ENCODE results near the gene CLHC1. TPM values are rescaled to one million over a fixed set of nuclear protein-coding genes. Genes with fewer than 3 reads are reported as not detected.

The CLHC1 gene
- total RNA-seq, 1 donor from 2014 or later, result 24.6 TPM

DNA sequence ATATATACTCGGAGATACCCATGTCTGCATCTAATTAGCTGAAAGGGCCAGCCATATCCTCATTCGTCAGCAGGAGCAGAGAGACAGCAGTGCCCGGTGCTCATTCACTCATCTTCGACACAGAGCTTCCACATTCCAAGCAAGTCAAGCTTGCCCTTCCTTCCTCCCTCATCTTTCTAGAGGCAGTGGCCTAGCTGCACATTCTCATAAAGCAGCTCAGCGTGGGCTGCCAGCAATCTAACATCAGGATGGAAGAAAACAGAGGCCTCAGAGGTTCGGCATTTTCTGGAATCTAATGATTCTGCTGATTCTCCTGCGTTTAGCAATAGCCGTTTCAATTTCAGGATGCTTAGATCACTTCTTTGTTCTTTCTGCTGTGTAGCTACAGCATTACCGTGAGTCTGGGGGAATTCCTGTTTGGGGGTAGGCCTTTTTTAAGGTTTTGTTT, 68.8 kb downstream of the CLHC1 start:
- TF ChIP-seq, protein P1, sequence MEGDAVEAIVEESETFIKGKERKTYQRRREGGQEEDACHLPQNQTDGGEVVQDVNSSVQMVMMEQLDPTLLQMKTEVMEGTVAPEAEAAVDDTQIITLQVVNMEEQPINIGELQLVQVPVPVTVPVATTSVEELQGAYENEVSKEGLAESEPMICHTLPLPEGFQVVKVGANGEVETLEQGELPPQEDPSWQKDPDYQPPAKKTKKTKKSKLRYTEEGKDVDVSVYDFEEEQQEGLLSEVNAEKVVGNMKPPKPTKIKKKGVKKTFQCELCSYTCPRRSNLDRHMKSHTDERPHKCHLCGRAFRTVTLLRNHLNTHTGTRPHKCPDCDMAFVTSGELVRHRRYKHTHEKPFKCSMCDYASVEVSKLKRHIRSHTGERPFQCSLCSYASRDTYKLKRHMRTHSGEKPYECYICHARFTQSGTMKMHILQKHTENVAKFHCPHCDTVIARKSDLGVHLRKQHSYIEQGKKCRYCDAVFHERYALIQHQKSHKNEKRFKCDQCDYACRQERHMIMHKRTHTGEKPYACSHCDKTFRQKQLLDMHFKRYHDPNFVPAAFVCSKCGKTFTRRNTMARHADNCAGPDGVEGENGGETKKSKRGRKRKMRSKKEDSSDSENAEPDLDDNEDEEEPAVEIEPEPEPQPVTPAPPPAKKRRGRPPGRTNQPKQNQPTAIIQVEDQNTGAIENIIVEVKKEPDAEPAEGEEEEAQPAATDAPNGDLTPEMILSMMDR (IDR thresholded peaks at IDR 0.05), result no peak
- TF ChIP-seq EZH2phosphoT487 (IDR thresholded peaks at IDR 0.05) (no peak), EZH2 (IDR thresholded peaks at IDR 0.05) (no peak)
- Histone ChIP-seq H3K36me3 (no peaks in the 10 kb centered on the region), H3K79me2 (ENCODE audit: low read depth) (no peaks in the 10 kb centered on the region), H2AFZ (replicated peaks) (no peak overlapping the region), H3K9me3 (ENCODE audit: low read depth) (no peaks in the 10 kb centered on the region), H3K9ac (no peak overlapping the region), H3F3A (ENCODE audit: low read depth) (peaks cover 3% of the 10 kb centered on the region), H3K4me2 (no peak overlapping the region), H3K4me1 (peaks cover 30% of the 10 kb centered on the region), H3K4me3 (no peak overlapping the region), H4K20me1 (ENCODE audit: low read depth) (no peaks in the 10 kb centered on the region), H3K27me3 (no peaks in the 10 kb centered on the region), H3K27ac (no peak overlapping the region)
- no peaks in the 10 kb centered on the region for H3K36me3 Mint-ChIP-seq
- peak overlapping the region; percentile 3 for H3K4me3 Mint-ChIP-seq
- H3K27ac Mint-ChIP-seq, result no peak overlapping the region
- H3K9me3 Mint-ChIP-seq, result no peaks in the 10 kb centered on the region
- no peak for DNase-seq (ENCODE audit: low spot score)
- peaks cover 41% of the 10 kb centered on the region for H3K4me1 Mint-ChIP-seq
- H3K27me3 Mint-ChIP-seq (ENCODE audit: insufficient read depth, low read depth), result peaks cover 2% of the 10 kb centered on the region

DNA sequence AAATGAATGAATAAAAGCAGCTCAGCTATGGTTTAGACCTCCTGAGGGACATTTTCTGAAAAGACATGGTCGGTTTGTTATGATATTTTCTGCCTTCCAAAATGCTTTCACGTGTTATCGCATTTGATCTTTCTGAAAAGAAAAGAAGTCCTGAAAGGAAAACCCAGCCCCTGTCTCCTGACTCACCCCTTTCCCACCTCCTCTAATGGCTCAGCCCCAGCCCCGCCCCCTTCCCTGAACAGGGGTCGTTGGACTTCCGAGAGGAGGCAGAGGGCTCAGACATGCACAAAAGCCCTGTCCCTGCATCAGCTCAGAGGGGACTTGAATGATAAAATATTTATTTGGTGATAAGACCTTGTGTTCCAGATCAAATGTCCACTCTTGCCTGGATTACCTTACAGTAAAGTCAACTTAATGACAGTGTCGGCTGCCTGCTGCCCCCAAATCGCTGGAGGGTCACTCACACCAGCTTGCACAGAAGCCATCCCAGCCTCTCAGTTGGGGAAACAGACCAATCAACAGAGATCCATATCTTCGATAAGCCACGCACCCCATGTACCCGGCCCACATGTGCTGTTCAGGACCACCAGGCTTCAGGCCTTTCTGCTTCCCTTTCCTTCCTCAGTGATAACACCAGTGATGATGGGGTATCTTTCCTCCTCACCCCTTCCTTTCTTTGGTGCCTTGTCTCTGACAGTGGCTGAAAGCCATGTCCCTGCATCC, 69.6 kb downstream of the CLHC1 start:
- Mint-ChIP-seq H3K9me3 (no peaks in the 10 kb centered on the region), H3K27me3 (ENCODE audit: insufficient read depth, low read depth) (peaks cover 2% of the 10 kb centered on the region), H3K27ac (peak overlapping the region; percentile 54), H3K4me3 (no peak overlapping the region), H3K4me1 (peaks cover 36% of the 10 kb centered on the region), H3K36me3 (no peaks in the 10 kb centered on the region)
- H4K20me1 ChIP-seq (ENCODE audit: low read depth), result no peaks in the 10 kb centered on the region
- no peak overlapping the region for H3K4me3 ChIP-seq
- H3F3A ChIP-seq (ENCODE audit: low read depth), result peaks cover 3% of the 10 kb centered on the region
- DNase-seq (ENCODE audit: low spot score), result peak; percentile 54
- no peaks in the 10 kb centered on the region for H3K79me2 ChIP-seq (ENCODE audit: low read depth)
- H3K9me3 ChIP-seq (ENCODE audit: low read depth), result no peaks in the 10 kb centered on the region
- H2AFZ ChIP-seq (replicated peaks), result peak overlapping the region; percentile 58
- TF ChIP-seq EZH2 (IDR thresholded peaks at IDR 0.05) (no peak), EZH2phosphoT487 (IDR thresholded peaks at IDR 0.05) (no peak)
- TF ChIP-seq, protein P1 (IDR thresholded peaks at IDR 0.05), result no peak
- H3K4me1 ChIP-seq, result peaks cover 26% of the 10 kb centered on the region
- H3K27me3 ChIP-seq, result no peaks in the 10 kb centered on the region
- no peak overlapping the region for H3K27ac ChIP-seq
- H3K36me3 ChIP-seq, result no peaks in the 10 kb centered on the region
- H3K4me2 ChIP-seq, result no peak overlapping the region
- no peak overlapping the region for H3K9ac ChIP-seq

DNA sequence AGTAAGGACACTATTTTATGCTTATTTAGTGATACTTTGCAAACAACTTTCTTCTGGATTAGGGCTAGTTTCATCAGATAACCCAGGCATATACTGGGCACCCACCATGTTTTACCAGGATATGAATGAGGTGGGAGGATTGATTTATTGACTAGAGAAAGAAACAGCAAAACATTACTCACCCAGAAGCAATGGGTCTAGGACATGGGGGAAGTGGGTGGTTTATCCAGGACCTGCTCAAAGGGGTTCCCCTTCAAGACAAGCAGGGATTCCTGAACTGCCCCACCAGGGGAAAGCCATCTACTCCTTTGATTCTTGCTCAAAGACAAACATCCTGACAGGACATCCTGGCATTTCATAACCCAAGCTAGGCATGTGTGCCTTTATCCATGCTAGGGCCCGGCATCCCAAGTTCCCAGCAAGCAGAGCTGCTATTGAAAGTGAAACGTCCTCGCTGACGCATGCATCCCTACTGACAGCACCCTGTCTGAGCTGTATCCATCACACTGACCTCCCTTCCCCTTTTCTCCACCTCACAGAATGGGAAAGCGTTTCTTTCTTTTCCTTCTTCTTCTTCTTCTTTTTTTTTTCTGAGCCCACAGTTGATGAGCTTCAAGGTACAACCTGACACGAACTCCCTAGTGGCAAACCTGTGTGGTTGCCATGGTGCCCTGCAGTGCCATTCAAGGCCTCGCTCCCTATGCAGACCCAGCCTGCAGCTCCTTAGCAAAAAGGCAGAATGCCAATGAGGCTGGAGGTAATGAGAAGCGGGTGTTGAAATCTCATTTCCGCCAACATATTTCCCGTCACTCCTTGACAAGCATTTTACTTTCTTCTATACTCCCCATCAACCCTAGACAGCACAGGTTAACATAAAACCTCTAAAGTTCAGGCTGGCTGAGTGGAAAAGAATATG, 70.5 kb downstream of the CLHC1 start:
- no peaks in the 10 kb centered on the region for H3K9me3 ChIP-seq (ENCODE audit: low read depth)
- H3K27ac ChIP-seq, result no peak overlapping the region
- H2AFZ ChIP-seq (replicated peaks), result no peak overlapping the region
- H3K4me1 ChIP-seq, result peaks cover 35% of the 10 kb centered on the region
- no peaks in the 10 kb centered on the region for H4K20me1 ChIP-seq (ENCODE audit: low read depth)
- DNase-seq (ENCODE audit: low spot score), result no peak
- peaks cover 41% of the 10 kb centered on the region for H3K4me1 Mint-ChIP-seq
- no peaks in the 10 kb centered on the region for H3K36me3 ChIP-seq
- H3K27ac Mint-ChIP-seq, result no peak overlapping the region
- H3K4me2 ChIP-seq, result no peak overlapping the region
- no peak overlapping the region for H3K9ac ChIP-seq
- TF ChIP-seq EZH2phosphoT487 (IDR thresholded peaks at IDR 0.05) (no peak), EZH2 (IDR thresholded peaks at IDR 0.05) (no peak)
- TF ChIP-seq, protein P1 (IDR thresholded peaks at IDR 0.05), result no peak
- H3K4me3 Mint-ChIP-seq, result no peak overlapping the region
- H3K27me3 ChIP-seq, result no peaks in the 10 kb centered on the region
- no peaks in the 10 kb centered on the region for H3K36me3 Mint-ChIP-seq
- H3K27me3 Mint-ChIP-seq (ENCODE audit: insufficient read depth, low read depth), result peaks cover 2% of the 10 kb centered on the region
- no peak overlapping the region for H3K4me3 ChIP-seq
- H3F3A ChIP-seq (ENCODE audit: low read depth), result peaks cover 5% of the 10 kb centered on the region
- H3K9me3 Mint-ChIP-seq, result no peaks in the 10 kb centered on the region
- H3K79me2 ChIP-seq (ENCODE audit: low read depth), result no peaks in the 10 kb centered on the region
